HPDE6-E6E7 (cell line): ENCODE data around the gene CHST11.

Experiments used
- DNase-seq: peaks from one replicate; pipeline ENCODE4 v3.0.0; 2011; ENCODE audit warnings: missing footprints; ENCODE audit errors: extremely low spot score

Gene CHST11

DNA sequence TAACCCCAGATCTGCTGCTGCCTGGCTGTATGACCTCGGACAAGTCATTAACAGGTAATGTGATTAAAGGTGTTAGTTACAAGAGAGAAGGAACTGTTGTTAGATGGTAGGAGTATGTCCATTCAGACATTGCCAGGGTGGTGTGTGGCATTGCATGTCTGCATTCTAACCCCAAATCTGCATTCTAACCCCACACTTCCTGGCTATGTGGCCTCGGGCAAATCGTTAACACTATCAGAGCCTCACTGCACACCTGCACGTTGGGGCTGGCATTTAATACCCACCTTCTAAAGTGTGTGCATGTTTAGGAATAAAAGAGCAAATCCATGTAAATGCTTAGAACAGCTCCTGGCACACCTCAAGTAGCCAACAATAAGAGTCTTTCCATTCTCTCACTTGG, 46.4 kb downstream of the CHST11 start:
- no peak for DNase-seq

DNA sequence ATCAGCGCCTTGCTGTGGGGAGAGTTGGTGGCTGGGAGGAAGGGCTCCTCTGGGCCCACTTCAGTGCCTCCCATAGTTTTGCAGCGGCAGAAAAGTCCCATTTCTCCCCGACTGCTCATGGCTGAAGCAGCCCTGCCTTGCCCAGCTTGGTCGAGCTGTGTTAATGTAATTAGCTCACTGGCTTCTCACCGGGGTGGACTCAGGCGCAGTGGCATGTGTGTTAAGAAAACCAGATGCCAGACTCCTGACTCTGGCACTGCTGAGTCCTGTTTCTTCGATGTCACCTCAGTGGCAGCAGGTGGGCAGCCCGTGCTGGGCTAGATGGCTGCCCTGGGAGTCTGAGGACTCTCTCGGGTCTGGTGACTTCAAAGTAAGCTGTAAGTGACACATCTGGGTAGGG, 47.4 kb downstream of the CHST11 start:
- DNase-seq, result no peak

DNA sequence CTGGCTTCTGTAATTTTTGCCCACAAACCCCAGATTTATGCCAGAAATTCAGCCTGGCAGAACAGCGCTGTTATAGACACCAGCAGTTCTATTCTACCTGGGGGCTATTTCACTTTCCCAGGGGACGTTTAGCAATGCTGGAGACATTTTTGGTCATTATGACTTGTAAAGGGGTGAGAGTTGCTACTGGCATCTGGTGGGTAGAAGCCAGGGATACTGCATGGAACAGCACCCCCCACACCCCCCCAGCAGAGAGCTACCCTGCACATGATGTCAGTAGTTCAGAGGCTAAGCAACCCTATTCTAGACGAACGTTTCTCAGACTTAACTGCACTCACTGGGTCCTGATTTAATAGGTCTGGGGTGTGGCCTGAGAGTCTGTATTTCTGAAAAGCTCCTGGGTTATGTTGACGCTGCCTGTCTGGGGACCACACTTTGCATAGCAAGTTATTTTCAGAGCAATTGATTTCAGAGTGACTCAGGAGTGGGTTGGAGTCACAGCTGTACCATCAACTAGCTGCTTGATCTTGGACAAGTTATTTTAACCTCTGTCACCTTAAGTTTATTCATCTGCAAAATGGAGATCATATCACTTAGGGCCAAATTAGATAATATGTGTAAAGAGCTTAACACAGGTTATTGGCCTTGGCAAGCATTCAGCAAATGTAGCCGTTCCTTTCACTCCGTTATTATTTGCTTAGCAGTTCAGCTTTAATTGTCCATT, 48.5 kb downstream of the CHST11 start:
- no peak for DNase-seq

DNA sequence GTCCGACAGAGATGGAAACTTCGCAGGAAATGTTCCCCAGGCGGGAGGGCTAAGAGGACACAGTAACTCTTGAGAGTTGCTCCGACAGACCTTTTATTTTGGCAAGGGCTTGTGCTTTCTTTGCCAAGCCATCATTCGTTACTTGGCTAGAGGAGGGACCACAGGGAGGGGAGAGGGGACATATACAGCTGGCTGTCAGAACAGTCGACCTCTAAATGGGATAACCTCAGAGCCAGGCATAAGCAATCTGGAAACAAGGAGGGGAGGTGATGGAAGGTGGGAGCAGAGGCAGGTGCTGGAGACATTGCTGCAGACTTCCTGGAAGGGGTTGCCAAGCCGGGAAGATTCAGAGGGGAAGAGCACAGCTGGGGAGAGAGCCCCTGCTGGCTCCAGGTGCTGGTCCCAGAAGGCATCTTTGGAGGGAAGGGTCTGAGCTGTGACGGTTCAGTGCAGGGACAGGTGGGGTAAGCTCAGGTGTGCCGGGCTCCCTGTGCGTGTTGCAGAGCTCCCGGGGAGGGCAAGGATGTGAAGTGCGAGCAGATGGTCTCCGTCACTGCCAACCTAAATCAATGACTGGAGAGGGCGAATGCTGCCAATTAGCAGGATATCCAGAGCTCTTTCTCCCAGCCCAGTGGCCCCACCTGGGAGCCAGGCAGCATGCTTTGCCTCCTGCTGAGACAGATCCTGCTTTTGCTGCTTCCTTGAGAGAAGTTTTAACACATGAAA, 50.1 kb downstream of the CHST11 start:
- no peak for DNase-seq

DNA sequence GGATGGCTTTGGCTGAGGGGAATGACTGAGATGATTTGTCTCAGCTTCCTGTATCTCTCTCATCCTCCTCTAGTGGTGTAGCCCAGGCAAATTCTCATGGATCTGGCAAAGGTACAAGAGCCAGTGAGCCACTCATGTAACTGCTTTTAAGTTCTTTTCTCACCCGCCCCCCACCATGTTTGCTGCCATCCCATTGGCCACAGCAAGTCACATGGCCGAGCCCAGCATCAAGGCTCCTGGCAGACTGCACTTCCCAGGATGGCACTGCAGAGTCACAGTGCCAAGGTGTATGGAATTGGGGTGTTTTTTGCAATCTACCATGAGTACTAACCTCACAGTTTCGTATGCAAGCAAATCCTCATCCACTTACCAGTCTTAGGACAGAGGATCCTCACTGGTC, 50.9 kb downstream of the CHST11 start:
- no peak for DNase-seq

DNA sequence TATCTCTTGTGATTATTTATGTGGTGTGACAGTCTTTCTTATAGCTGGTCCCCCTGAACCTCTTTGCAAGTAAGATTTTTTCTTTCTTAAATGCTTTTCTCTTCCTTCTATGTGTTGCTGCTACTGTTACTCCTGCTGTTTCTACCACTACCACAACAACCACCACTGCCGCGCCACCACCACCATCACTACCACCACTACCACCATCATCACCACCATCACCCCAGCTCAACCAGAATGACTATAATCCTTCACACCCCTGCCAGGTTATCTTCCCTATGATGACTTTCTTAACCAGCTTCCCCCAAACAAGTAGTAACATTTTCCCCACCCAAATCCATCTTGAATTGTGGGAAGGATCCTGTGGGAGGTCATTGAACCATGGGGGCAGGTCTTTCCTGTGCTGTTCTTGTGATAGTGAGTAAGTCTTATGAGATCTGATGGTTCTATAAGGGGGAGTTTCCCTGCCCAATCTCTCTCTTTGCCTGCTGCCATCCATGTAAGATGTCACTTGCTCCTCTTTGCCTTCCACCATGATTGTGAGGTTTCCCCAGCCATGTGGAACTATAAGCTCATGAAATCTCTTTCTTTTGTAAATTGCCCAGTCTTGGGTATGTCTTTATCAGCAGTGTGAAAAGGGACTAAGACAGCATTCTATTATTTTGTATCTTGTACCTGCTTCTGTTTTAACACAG, 52.2 kb downstream of the CHST11 start:
- DNase-seq, result no peak

DNA sequence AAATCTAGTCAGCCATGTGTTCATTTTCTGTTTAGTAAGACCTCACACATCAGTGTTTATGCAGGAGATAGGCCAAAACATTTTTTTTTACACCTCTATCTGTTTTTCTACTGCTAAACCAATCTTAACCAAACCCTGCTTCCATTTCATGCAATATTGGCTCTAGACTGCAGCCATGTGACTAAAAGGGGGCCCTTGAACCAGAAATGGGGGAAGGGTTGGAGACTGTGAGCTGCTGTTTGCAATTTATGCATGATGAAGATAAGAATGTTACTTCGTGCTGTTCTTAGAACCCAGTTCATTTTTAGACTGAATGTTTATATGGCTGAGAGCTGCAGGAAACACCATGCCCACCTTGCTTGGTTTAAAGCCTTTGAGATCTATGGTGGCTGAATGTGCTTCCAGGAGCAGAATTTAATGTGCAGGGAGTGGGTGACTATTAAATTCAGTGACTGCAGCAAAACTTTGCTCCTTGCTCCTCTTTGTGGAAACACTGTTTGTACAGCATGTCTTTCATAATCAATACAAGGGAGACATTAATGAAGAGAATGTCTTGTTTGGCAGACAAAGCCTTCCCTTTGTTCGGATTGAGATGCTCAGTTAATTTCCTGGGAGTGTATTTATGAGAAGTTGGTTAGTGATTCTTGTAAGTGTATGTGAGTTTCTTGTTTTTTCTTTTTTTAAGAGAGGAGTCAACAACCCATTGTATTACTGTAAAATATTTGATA, 53.6 kb downstream of the CHST11 start:
- no peak for DNase-seq

DNA sequence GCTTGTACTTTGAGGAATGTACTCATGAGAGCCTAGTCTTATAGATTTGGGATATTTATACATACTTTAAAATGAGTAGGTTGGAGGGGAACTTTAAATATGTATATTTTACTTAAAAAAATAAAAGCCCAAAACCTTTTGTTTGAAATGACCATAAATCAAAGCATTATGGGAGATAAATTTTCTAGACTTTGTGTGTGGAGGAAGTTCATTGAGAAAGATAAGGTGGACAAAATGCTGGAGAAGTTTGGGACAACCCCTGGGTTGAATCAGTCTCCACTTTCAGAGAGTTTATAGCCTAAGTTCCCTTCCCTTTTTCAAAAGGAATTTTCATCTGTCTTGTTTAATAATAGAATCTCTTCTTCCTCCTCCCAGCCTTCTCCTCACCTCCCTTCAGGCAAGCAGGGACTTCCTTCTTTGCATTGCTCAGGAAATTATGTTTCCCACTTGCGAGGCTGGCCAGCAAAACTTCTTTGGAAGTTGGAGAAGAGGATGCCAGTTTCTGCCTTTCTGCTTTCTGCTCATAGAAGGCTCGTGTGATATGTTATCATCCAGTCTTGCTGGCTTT, 54.2 kb downstream of the CHST11 start:
- DNase-seq, result no peak

DNA sequence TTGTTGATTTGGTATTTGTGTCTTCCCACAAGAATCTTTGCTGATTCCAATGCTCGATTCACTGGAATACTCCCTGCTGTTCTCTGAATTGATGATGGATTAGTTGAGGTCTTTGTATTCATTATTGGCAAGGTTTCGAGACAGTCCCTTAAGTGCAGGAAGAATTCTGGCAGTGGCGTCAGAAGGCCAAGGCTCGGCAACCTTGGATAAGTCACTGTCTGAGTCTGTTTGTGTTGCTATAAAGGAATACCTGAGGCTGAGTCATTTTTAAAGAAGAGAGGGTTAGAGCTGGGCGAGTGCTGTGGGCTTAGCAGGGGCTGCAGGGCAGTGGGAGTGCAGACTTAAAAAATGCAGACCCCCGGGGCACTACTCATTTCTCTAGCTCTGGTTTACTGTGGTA, 56.9 kb downstream of the CHST11 start:
- no peak for DNase-seq

DNA sequence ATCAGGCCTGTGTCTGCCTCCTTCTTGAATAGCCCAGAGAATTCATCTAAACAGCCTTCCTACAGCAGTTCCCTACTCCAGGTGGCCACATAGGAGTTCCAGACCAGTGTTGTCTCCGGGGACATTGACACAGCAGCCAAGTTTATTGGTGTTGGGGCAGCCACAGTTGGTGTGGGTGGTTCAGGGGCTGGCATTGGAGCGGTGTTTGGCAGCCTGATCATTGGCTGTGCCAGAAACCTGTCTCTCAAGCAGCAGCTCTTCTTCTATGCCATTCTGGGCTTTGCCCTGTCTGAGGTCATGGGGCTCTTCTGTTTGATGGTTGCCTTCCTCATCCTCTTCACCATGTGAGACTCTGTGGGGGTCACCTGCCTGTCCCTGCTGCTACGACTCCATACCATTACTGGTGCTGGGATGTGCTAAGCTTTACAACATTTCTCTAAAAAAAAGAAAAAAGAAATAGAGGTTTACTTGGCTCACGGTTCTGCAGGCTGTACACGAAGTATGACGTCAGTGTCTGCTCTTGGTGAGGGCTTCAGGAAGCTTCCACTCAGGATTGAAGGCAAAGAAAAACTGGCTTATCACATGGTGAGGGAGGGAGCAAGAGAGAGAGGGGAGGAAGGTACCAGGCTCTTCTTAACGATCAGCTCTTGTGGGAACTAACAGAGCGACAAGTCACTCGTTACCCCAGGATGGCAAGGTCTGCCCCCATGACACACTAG, 57.5 kb downstream of the CHST11 start:
- no peak for DNase-seq

DNA sequence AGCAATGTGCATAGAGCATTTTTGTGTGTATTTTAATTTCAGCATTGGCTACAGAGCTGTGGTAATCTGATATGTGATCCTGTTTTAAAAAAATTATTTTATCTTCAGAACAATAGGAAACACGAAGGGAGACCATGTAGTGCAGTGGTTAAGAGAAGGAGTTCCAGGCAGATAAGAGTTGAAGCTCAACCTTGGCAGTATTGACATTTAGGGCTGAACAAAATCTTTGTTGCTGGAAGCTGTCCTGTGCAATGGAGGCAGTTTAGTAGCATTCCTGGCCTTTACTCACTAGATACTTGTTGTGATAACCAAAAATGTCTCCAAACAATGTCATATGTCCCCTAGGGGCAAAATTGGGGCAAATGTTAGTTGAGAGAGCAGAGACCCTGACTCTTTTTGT, 59.2 kb downstream of the CHST11 start:
- no peak for DNase-seq

DNA sequence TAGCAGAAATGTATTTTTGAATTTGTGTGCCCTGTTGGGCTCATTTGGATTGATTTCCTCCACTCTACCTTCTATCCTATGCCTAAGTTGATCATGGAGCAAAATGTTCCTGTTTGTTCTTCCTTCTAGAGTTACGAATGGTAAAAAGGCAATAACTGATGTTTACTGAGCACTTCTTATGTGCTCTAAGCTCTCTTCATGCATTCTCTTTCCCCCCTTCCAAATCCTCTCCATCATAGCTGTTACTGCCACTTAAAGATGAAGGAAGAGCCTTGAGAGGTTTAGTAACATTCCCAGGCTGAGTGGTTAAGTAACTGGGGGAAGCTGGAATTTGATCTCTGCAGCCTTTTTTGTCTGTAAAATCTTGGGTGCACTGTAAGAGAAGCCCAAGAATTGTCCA, 60.1 kb downstream of the CHST11 start:
- DNase-seq, result no peak

DNA sequence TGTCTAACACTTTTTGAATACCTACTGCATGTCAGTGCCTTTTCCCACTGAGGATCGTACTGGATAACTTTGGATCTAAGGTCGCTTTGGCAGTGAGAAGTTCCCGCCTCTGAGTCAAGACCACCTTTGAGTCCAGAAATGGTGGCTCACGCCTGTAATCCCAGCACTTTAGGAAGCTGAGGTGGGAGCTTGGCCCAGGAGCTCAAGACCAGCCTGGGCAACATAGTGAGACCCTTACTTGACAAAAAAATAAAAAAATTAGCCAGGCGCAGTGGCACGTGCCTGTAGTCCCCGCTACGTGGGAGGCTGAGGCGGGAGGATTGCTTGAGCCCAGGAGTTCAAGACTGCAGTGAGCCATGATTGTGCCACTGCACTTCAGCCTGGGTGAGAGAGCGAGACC, 61.1 kb downstream of the CHST11 start:
- DNase-seq, result no peak

DNA sequence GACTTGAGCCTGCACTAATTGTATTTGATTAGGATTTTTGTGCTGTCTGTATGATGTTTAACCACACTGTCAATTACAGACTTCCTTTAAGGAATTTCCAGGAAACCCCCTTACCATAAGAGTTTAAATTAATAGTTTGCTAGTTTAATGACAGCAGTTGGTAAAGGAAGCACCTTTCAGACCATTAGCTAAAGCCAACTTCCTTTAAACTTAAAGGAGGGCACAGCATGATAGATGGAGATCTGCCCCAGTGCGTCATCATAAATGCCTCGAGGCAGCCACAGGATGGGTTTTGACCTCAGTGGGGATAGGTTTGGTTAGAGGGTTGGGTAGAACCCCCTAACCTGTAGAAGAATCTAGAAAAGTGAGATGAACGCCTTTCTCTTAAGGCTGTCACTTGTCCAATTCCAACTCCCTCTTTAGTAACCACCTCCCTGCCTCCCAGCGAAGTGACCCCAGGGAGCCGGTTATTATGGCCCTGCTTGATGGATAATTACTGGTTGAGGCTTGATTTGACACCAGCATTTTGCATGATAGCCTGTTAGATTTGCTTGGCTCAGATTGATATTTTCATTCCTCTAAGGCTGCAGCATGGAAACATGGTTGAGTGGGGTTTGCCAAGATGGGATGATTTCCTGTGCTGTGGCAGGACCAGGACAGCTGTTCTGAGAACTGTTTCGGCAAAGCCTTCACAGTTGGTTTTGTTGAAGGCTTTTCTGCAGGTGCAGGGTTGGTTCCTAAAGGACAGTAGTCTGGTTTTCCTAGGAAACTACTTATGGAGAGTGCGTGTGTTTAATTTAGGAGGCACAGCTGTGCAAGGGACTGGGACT, 62.7 kb downstream of the CHST11 start:
- no peak for DNase-seq

DNA sequence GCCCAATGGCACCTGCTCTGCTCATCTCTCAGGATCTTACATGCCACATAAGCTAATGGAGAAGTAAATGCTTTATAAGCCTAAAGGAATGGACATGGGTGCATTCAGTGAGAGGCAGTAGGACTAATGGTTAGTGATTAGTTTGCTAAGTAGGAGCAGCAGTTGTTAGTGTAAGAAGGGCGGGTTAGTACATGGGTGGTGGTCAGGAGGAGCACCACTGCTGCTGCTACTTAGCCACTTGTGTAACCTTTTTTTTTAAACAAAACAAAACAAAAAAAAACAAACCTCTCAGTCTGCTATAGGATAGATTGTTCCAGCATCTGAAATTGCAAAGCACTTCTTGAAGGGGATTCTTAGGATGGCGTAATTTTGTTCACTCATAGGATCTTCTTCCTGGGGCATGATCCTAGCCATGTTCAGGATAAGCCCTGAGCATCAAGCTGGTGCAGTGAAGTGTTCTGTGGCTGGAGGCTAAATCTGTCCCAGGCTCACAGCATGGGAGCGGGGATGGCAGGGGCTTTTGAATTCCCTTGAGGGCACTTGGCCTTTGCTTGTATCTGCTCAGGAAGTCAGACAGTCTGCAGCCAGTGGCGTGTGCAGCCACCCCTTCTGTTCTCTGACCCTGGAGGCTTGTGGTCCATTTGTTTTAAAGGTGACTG, 63.6 kb downstream of the CHST11 start:
- no peak for DNase-seq

DNA sequence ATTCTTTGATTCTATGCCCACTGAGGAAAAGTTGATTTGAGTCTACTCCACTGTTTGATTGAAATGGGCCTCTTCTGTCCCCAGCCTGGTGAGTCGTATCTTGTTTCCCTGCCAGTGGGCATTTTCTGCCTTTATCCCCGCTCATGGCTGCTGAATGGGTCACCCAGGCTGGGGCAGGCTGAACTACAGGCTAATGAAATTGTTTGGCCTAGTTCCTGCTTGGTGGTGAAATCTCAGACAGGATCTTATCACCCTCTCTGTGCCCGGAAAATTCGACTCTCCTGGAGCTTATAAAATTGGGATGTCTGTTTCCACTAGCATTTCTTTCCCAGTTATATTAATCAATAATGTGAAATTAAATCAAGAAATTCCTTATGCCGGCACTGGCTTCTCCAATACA, 65.0 kb downstream of the CHST11 start:
- DNase-seq, result no peak

DNA sequence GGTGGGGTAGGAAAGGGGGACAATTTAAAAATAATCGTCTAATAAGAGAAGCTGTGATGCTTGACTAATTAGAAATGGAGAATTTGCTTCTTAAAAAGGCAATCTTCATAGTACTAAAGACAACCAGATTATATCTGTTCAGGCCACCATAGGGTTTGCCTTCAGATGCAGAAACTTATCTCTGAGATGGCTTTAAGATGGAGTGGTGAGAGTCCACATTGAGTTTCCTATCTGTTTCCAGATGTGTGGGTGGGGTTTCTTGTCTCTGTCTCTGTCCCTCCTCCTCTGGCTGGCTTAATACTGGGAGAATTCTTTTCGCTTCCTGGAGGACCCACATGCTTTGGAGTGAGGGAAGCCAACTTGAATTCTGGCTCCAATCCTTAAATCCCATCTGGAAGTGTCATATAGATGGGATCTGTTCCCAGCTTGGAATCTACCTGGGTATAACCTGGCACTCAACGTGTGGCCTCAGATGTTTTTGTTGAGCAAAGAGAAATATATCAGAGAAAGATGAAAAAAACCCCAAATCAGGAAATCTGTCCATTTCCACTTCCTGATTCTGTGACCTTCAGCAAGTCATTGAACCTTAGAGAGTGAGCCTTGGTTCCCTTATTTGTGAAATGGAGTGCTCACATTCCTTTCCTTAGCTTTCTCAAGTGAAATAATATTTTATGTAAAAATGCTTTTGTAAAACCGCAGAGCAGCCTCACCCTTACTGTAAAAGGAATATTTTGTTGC, 66.4 kb downstream of the CHST11 start:
- no peak for DNase-seq

DNA sequence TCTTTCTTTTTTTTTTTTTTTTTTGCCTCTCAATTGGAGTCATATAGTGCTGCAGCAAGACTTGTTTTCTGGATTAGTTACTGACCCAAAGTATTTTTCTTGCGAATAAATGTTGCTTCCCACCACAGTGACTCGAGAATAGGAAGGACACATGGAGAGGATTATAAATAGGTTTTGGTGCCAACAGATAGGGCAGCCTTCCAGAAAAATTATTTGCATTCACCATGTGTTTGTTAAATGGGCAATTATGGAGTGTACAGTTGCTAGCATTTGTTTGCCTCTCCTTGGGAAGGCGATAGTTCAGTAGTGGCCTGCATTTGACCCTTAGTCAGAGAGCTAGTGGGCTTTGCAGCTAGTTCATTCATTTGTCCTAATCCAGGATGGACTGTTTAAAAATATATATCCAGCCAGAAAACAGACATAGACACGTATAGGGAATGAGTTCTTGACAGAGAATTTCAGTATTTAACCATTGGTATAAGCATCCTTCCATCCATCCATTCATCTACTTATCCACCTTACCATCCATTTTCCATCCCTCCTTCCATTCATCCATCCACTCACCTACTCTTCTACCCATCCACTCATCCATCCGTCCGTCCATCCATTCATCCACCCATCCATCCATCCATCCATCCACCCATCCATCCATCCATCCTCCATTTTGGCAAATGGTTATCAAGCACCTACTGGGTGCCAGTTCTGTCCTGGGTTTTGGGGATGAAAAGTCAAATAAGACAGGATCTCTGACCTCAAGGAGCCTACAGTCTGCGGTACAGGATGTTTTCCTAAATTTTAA, 67.5 kb downstream of the CHST11 start:
- no peak for DNase-seq
